Raji (cell line): ENCODE measurements around the gene TNRC6C.

Experiments
- POLR2A ChIP-seq: IDR thresholded peaks from 2 replicates; pipeline ENCODE4 v1.6.1; 2011; ENCODE audit warnings: low read depth, low read length, control low read depth; ENCODE audit not compliant: insufficient read depth

The TNRC6C gene

GRCh38 chr17:78113804-78114785 is 155.6 kb downstream of the TNRC6C start:
- no peak for TF ChIP-seq POLR2A

GRCh38 chr17:78114831-78115723 is 156.6 kb downstream of the TNRC6C start:
- TF ChIP-seq POLR2A = no peak

- TF ChIP-seq POLR2A = no peak
These were observed 157.9 kb downstream of the TNRC6C start for GRCh38 chr17:78116411-78116810.

GRCh38 chr17:78117027-78117981 is 158.8 kb downstream of the TNRC6C start:
- no peak for TF ChIP-seq POLR2A

GRCh38 chr17:78118801-78119241 is 160.3 kb downstream of the TNRC6C start:
- no peak for TF ChIP-seq POLR2A

GRCh38 chr17:78120537-78120936 is 162.0 kb downstream of the TNRC6C start:
- no peak for TF ChIP-seq POLR2A

- TF ChIP-seq POLR2A = no peak
These were observed 162.7 kb downstream of the TNRC6C start for GRCh38 chr17:78120971-78121800.

GRCh38 chr17:78121801-78122215 is 163.3 kb downstream of the TNRC6C start:
- no peak for TF ChIP-seq POLR2A

- TF ChIP-seq POLR2A = no peak
These were observed 163.9 kb downstream of the TNRC6C start for GRCh38 chr17:78122216-78122930.

GRCh38 chr17:78122931-78123249 is 164.4 kb downstream of the TNRC6C start:
- TF ChIP-seq POLR2A = no peak

GRCh38 chr17:78123258-78123929 is 164.9 kb downstream of the TNRC6C start:
- TF ChIP-seq POLR2A = no peak

- TF ChIP-seq POLR2A = no peak
These were observed 165.8 kb downstream of the TNRC6C start for GRCh38 chr17:78124081-78124835.
